ENCODE measurements around the gene PPIE. TPM values are rescaled to one million over a fixed set of nuclear protein-coding genes. Genes with fewer than 3 reads are reported as not detected.
A peak's percentile ranks its signal among the peaks of the same experiment; 100 is the strongest.

PPIE gene
- polyA plus RNA-seq, 1 of the 3 experiments (the other 2 are of a cell fraction), result 78.4 TPM

DNA sequence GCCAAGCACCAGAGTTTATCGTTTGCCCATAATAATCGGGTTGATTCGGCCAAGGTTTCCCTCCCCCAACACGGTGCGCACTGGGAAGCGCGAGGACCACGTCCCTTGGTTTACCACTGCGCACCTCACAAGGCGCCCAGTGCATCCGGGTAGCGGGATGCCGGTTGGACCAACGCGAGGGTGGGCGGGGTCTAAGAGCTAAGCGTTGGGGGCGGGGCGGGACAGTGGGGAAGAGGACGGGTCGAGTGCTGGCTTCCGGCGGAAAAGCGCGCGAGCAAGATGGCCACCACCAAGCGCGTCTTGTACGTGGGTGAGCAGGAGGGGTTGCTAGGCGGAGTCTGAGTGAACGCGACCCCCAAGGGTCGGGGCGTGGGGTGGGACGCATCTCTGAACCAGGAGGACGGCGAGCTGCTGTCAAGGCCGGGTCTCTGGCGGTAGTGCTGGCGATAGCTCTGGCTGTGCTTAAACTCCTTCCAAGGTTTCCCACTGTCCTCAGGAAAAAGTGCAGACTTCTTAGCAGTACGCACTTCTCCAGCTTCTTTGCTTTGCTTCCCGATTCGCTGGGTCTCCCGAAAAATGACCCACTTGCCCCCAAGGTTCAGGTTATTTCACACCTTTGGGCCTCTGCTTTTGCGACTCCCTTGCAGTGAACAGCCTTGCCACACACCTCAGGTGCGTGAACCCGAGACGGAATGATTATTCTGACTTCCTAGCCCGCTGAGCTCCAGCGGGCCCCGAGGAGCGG is at the start of gene PPIE (continued):
- TF ChIP-seq, protein P1, sequence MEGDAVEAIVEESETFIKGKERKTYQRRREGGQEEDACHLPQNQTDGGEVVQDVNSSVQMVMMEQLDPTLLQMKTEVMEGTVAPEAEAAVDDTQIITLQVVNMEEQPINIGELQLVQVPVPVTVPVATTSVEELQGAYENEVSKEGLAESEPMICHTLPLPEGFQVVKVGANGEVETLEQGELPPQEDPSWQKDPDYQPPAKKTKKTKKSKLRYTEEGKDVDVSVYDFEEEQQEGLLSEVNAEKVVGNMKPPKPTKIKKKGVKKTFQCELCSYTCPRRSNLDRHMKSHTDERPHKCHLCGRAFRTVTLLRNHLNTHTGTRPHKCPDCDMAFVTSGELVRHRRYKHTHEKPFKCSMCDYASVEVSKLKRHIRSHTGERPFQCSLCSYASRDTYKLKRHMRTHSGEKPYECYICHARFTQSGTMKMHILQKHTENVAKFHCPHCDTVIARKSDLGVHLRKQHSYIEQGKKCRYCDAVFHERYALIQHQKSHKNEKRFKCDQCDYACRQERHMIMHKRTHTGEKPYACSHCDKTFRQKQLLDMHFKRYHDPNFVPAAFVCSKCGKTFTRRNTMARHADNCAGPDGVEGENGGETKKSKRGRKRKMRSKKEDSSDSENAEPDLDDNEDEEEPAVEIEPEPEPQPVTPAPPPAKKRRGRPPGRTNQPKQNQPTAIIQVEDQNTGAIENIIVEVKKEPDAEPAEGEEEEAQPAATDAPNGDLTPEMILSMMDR (IDR thresholded peaks at IDR 0.05), result no peak
- TF ChIP-seq JUND (IDR thresholded peaks at IDR 0.05) (no peak), EZH2phosphoT487 (IDR thresholded peaks at IDR 0.05; ENCODE audit: borderline replicate concordance, low read depth) (no peak), SIN3A (IDR thresholded peaks at IDR 0.05; ENCODE audit: borderline replicate concordance, low read depth, low read length) (0 out of 2 replicates have a peak, but pooled peaks have one; percentile 24), RXRA (IDR thresholded peaks at IDR 0.05; ENCODE audit: borderline replicate concordance, low read depth) (no peak), MXI1 (IDR thresholded peaks at IDR 0.05; ENCODE audit: low read depth, low read length) (peak; percentile 72), TCF12 (IDR thresholded peaks at IDR 0.05) (no peak), TEAD4 (IDR thresholded peaks at IDR 0.05; ENCODE audit: borderline replicate concordance, insufficient read depth) (no peak), NRF1 (IDR thresholded peaks at IDR 0.05; ENCODE audit: low read depth, low read length) (peak; percentile 64), YY1 (IDR thresholded peaks at IDR 0.05; ENCODE audit: low read depth) (peak; percentile 92), GATA2 (CRISPR knock-in tag; IDR thresholded peaks at IDR 0.05) (no peak)
- TF ChIP-seq, protein P2, sequence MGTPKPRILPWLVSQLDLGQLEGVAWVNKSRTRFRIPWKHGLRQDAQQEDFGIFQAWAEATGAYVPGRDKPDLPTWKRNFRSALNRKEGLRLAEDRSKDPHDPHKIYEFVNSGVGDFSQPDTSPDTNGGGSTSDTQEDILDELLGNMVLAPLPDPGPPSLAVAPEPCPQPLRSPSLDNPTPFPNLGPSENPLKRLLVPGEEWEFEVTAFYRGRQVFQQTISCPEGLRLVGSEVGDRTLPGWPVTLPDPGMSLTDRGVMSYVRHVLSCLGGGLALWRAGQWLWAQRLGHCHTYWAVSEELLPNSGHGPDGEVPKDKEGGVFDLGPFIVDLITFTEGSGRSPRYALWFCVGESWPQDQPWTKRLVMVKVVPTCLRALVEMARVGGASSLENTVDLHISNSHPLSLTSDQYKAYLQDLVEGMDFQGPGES (IDR thresholded peaks at IDR 0.05; ENCODE audit: low read depth, low read length), result no peak

DNA sequence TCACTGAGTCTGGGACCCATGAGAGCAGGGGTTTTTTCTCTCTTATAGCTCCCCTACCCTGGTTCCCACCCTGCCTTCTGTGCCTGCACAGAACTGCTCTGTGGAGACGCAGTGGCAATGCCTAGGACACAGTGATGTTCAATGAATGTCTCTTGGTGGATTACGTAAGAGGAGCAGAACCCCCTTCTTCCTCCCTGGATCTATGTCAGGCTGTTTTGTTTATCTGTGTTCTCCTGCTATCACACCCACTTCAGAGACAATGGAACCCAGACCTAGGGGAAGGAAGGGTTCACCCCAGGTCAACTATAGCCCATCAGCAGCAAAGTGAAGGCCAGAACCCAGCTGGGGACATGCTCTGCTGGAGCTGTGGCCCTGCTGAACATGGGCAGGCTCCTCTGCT is 49.5 kb upstream of the PPIE start:
- Histone ChIP-seq H3K36me3 (replicated peaks in 1 of 2; ENCODE audit: control insufficient read depth in 1 of 2, insufficient read depth in 2 of 2, low read length in 1 of 2) (no peaks in the 10 kb centered on the region), H3K27me3 (ENCODE audit: insufficient read depth) (peaks cover 45% of the 10 kb centered on the region), H3K4me1 (ENCODE audit: control insufficient read depth in 1 of 2, insufficient read depth in 2 of 2, low read depth in 1 of 2, low read length in 1 of 2) (peaks cover 0 to 32% of the 10 kb centered on the region in 2 experiments; a peak in 2 of 4 replicates), H3K9me3 (no peaks in the 10 kb centered on the region), H2AFZ (ENCODE audit: low read depth) (no peak overlapping the region), H3K4me3 (ENCODE audit: low read depth in 2 of 2, low read length in 1 of 2) (no peak overlapping the region), H3K4me2 (no peak overlapping the region), H3K9me2 (no peaks in the 10 kb centered on the region), H3K79me2 (ENCODE audit: insufficient read depth) (no peaks in the 10 kb centered on the region), H4K20me1 (ENCODE audit: insufficient read depth) (no peaks in the 10 kb centered on the region), H3K9ac (no peak overlapping the region), H3F3A (replicated peaks; ENCODE audit: insufficient read depth) (no peaks in the 10 kb centered on the region), H3K27ac (ENCODE audit: low read depth in 2 of 2, low read length in 1 of 2) (0 out of 4 replicates have a peak overlapping the region, but pooled peaks of 1 of the 2 experiments have one; percentile 22)
- ChIA-PET CTCF (interaction anchor here (1.9 to 8.0 kb wide), 6 partner anchors 13 to 83 kb away, joined by 7 to 61 read pairs (median 32); partner anchors contain the start of gene NT5C1A), POLR2A (interaction anchor here (1.0 to 1.4 kb wide), 4 partner anchors 9 to 30 kb away, joined by 3 to 7 read pairs (median 4); no protein-coding TSS in a partner anchor)
- no peak for DNase-seq
- TF ChIP-seq, protein P2 (IDR thresholded peaks at IDR 0.05; ENCODE audit: low read depth, low read length), result no peak
- TF ChIP-seq SIN3A (IDR thresholded peaks at IDR 0.05; ENCODE audit: borderline replicate concordance, low read depth, low read length) (no peak), RFX5 (IDR thresholded peaks at IDR 0.05; ENCODE audit: low read length) (no peak), GABPA (IDR thresholded peaks at IDR 0.05; ENCODE audit: low read depth) (no peak), FOSL2 (IDR thresholded peaks at IDR 0.05; ENCODE audit: borderline replicate concordance, low read depth) (no peak)
- TF ChIP-seq, protein P3, sequence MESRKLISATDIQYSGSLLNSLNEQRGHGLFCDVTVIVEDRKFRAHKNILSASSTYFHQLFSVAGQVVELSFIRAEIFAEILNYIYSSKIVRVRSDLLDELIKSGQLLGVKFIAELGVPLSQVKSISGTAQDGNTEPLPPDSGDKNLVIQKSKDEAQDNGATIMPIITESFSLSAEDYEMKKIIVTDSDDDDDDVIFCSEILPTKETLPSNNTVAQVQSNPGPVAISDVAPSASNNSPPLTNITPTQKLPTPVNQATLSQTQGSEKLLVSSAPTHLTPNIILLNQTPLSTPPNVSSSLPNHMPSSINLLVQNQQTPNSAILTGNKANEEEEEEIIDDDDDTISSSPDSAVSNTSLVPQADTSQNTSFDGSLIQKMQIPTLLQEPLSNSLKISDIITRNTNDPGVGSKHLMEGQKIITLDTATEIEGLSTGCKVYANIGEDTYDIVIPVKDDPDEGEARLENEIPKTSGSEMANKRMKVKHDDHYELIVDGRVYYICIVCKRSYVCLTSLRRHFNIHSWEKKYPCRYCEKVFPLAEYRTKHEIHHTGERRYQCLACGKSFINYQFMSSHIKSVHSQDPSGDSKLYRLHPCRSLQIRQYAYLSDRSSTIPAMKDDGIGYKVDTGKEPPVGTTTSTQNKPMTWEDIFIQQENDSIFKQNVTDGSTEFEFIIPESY (IDR thresholded peaks at IDR 0.05; ENCODE audit: borderline replicate concordance, low read depth), result no peak
- TF ChIP-seq, protein P4, sequence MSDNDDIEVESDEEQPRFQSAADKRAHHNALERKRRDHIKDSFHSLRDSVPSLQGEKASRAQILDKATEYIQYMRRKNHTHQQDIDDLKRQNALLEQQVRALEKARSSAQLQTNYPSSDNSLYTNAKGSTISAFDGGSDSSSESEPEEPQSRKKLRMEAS (IDR thresholded peaks at IDR 0.05; ENCODE audit: low read depth), result no peak
- 64% methylated on average over 2 of the region's 2 CpGs for WGBS (ENCODE audit: low lambda C conversion rate)

Data from SK-N-SH (cell line).